AG09309 (cell line): ENCODE results near the gene IFNB1.

Source experiments
- DNase-seq: peaks from one replicate; pipeline ENCODE4 v3.0.0-alpha.2; 2010; ENCODE audit warnings: low read depth
- H3K4me3 ChIP-seq: 2 replicates; pipeline ENCODE4 v1.5.1; 2011; ENCODE audit warnings: mild to moderate bottlenecking, low read depth, low read length, moderate library complexity; ENCODE audit not compliant: control insufficient read depth
- TF ChIP-seq, protein P1 (sequence below): IDR thresholded peaks from 2 replicates; pipeline ENCODE4 v1.5.1; 2011; ENCODE audit warnings: mild to moderate bottlenecking, low read depth, low read length, inconsistent platforms; ENCODE audit not compliant: insufficient read depth, control insufficient read depth; ENCODE audit errors: missing control alignments

IFNB1 gene

DNA sequence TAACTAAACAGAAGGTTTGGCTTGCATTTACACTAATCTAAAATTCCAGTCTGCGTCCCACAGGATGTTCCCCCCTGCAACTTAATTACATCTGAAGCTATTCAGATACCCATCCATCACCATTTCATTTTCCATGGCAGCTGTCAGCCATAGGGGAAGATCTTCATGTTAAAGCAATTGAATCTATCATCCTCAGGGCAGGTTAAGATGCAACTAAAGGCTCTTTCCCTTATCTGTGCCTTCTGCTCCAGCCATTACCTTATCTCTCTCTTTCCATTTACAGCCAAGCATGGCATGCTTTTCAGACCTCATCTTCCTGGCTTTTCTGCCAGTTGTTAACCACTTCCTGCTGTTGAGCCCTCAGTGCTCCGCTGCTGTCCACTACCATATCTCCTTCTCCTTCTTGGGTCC is 30.5 kb downstream of the IFNB1 start:
- TF ChIP-seq, protein P1, sequence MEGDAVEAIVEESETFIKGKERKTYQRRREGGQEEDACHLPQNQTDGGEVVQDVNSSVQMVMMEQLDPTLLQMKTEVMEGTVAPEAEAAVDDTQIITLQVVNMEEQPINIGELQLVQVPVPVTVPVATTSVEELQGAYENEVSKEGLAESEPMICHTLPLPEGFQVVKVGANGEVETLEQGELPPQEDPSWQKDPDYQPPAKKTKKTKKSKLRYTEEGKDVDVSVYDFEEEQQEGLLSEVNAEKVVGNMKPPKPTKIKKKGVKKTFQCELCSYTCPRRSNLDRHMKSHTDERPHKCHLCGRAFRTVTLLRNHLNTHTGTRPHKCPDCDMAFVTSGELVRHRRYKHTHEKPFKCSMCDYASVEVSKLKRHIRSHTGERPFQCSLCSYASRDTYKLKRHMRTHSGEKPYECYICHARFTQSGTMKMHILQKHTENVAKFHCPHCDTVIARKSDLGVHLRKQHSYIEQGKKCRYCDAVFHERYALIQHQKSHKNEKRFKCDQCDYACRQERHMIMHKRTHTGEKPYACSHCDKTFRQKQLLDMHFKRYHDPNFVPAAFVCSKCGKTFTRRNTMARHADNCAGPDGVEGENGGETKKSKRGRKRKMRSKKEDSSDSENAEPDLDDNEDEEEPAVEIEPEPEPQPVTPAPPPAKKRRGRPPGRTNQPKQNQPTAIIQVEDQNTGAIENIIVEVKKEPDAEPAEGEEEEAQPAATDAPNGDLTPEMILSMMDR = no peak
- no peak overlapping the region for H3K4me3 ChIP-seq
- DNase-seq = no peak

DNA sequence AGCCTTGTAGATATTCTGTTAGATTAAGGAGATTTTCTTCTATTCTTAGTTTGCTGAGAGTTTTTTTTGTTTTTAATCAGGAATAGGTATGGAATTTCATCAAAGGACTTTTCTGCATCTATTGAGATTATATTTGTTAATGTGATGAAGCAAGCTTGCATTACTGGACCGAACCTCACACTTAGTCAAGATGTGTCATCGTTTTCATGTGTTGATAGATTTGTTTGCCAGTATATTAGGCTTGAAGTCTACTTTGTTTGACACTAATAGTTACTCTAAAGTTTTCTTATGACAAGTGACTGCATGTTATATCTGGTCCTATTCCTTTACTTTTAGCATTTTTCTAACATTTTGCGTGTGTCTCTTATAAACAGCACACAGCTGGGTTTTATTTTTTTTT is 33.9 kb downstream of the IFNB1 start:
- no peak for DNase-seq
- no peak overlapping the region for H3K4me3 ChIP-seq
- TF ChIP-seq, protein P1 = no peak

DNA sequence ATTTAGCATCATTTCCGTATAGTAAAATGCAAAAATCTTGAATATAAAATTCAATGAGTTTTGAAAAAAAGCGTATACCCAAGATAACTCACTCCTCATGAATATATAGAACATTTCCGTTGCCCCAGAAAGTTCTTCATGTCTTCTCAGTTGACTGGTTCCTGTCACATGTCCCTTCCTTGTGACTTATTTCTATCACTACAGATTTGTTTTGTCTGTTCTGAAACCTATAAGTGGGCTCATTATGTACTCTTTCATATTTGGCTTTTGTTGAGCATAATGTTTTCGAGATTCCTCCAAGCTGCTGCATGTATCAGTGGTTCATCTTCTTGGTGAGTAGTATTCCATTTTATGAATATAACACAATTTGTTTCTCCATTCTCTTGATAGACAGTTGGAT is 35.3 kb downstream of the IFNB1 start:
- DNase-seq = no peak
- TF ChIP-seq, protein P1 = no peak
- H3K4me3 ChIP-seq = no peak overlapping the region

DNA sequence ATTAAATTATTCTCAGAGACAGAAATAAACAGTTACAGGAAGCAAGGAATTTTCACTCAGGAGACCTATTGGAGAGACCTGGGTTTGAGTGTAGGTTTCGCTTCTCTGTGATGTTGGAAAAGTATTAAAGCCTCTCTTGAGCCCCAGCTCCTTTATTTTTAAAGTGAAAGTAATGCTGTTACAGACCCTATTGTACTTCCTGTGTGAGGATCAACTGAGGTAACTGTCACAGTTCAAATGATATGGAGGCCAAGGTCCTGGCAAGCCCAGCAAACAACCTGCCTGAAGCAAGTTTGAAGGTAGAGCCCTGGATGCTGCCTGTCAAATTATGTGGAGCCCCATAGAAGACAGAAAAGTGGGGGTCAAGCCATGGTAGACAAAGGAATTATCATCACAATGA is 38.4 kb downstream of the IFNB1 start:
- DNase-seq = no peak
- TF ChIP-seq, protein P1 = no peak

DNA sequence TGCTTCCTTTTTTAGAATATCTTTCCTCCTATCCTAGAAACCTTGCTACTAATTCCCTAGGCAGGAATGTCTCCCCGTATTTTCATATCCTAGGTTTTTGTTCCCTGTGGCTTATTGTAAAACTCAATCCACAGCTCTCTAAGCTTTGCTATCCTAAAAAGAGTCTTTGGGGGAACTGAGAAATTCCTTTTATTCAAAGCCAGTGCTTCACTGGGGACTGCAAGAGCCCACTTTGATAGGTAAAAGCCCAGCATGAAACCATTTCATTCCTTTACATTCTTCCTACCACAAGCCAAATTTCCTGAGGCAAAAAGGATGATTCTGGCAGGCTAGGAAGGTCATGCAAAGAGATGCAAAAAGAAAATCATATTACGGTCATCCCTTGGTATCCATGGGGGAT is 40.5 kb downstream of the IFNB1 start:
- DNase-seq = no peak
- no peak overlapping the region for H3K4me3 ChIP-seq
- TF ChIP-seq, protein P1 = no peak

More for the DNA sequence above, 38.4 kb downstream of the IFNB1 start:
- H3K4me3 ChIP-seq = no peak overlapping the region

DNA sequence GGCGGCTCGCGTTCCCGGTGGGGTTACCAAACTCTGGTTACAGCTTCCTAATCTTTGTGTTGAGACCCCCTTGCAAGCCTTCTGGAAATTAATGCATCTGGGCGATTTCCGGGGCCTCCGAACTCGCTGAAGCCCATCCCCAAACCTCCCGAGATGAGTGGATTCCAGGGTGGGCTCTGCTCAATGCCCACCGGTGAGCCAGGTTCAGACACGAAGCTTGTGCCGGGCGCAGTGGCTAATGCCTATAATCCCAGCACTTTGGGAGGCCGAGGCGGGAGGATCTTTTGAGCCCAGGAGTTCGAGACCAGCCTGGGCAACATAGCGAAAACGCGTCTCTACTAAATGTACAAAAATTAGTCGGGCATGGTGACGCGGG is 45.9 kb downstream of the IFNB1 start:
- H3K4me3 ChIP-seq = peak overlapping the region; percentile 49

More for the DNA sequence above, 45.9 kb downstream of the IFNB1 start:
- DNase-seq = no peak
- TF ChIP-seq, protein P1 = no peak
